ENCODE results near the gene CDK13.

The CDK13 gene

DNA sequence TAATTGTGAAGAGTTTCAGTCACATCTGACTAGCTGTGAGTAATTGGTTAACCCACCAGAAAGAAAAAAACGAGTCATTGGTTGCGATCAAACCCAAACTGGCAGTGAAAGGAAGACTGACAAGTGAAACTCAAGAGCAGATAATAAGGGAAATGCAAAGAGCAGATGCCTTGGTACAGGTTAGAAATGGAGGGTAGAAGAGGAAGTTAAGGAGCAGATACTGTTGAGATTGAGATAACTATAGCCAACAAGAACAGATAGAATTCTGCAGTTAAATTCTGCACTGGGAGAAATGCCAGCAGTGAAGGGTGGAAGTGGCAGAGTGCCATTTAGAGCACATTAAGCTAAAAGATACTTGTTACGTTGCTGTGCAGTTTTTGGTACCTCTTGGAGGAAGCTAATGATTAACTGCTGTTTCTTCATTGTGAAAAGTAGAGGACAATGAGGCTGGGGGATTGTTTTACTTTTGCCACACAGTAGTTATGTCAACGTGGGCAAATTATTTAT lies 65.8 kb downstream of the CDK13 start:
- no peak for DNase-seq

DNA sequence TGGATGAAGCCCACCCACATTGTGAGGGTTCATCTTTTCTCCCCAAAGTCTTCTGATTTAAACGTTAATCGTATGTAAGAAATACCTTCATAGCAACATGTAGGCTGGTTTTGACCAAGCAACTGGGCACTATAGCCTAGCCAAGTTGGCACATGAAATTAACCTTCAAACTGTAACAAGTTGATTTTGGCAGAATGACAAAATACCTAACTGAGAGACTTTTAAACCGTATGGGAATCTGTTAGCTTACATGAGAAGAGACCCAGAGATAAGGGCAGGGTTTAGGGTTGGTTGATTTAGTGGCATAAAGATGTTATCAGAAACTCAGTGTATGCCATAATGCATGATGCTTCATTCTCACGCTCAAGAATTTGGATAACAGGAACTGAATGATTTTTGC lies 69.5 kb downstream of the CDK13 start:
- no peak for DNase-seq

DNA sequence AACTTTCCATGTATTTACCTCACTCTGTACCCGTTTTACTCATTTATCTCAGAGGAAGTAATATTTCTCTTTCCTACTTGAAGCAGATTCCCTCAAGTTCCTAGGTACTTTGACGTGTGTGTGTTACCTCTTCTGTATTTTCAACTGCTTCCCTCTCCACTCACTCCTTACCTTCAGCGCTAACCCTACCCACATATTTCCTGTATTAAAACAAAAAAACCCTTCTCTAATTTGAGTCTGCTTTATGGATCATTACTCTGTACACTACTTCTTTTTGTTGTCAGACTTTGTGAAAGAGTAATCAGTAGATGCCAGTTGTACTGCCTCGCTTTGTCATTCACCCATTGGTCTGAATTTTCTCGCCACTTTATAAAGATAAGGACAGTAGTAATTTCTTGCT lies 74.0 kb downstream of the CDK13 start:
- DNase-seq = no peak

DNA sequence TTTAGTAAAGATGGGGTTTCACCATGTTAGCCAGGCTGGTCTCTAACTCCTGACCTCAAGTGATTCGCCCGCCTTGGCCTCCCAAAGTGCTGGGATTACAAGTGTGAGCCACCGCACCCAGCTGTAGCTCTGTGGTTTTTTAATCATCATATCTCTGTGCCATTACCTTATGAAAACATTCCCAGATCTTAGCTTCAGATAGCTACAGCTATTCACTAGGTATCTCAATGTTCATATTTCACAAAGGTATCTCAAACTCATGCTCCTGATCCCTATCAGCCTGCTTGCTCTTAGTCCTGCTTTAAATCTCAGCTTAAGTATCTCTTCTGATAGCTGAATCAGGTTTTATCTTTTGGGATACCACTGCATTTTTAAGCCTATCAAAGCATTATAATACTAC lies 74.8 kb downstream of the CDK13 start:
- no peak for DNase-seq

DNA sequence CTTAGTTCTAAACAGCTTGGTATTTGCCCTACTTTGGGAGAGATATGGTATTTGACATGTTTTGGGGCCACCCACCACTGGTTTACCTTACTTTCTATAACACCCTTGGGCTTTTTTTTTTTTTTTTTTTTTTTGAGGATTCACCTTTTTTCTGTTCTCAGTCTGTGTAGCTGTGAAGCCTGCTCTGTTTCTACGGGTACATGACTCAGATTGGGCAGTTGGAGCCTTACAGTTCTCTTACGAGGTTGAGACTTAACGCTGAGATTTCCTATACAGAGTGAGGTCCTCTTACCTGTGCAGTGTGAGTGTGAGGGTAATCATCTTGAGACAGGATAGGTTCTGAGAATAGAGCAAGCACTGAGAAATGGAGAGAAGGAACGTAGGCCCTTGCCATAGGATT lies 77.5 kb downstream of the CDK13 start:
- DNase-seq = no peak

DNA sequence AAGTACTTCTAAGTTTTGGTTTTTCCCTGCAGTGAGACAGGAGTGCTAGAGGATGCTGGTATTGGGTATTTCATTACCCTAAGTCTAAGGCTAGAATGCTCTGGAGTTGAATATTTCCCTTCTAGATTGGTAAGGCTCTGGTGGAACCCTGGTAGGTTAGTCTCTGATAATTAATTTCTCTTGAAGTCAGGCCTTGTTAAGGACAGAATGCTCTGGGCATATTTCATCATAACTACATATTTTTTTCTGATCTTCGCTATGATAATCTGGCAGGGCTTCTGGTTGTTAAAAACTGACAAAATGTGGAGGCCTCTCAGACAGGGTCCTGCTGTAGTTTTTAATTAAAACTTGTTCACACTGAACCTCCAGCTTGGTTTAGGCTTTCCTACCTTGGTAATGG lies 83.8 kb downstream of the CDK13 start:
- DNase-seq = no peak

DNA sequence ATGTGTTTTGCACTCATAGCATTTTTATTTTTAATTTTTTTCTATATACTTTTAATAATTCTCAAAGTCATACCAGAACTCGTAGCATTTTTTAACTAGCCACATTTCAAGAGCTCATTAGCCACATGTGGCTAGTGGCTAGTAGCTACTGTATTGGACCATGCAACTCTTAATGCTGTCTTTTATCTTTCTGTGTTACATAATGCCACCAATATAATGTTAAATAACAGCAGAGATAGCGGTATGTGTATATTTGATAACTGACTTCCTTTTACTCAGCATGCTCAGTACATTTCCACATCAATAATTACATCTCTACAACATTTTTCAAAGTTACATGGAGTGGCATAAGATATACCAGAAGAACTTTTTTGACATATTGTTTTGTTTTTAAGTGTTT lies 91.4 kb downstream of the CDK13 start:
- DNase-seq = no peak

DNA sequence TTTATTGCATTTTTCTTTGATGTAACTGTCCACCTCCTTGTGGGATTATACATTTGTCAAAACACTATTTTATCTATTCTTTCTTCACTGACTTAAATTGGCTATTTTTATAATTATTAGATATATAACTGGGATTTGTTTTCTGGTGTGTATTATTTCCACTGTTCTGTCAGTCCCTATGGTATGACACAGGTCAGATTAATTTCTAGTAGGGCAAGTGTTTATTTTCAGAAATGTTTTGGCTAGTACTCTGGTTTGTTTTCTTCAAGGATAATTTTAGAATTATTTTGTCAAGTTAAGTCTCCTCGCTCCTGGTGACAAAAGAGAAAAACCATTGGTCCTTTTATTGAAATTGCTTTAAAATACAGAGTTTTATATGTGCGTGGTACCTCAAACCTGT lies 93.1 kb downstream of the CDK13 start:
- DNase-seq = no peak

DNA sequence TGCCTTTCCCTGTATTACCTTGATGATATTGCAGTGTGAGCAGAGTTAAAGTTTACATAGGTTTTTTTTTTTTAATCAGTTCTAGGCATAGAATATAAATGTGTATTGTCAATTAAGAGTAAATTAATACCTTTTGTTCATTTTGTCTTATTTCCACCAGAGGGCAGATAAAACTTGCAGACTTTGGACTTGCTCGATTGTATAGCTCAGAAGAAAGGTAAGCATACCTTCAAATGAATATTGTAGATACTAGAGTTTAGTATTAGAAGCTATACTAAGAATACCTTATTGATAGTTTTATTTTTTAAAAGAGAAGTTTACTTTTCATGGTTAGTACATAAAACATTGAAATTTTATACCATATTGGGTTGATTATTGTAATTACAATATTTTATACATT lies 97.6 kb downstream of the CDK13 start:
- no peak for DNase-seq

DNA sequence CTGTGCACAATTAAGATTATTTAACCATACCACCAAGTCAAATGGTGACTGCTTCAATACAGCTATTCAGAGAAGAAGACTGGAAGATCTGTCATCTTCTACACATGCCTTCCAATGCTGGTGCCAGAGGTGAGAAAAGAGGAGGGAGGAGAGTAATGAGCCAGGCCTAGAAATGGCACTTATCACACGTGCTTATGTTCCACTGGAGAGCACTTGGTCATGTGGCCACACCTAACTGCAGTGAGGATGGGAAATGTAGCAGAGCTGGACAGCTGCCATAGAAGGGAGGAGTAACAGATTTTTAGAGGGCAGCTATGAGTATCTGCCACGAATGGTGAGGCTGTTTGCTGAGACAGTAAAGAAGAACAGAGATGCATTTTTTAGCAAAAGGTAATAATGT lies 107.2 kb downstream of the CDK13 start:
- DNase-seq = no peak

DNA sequence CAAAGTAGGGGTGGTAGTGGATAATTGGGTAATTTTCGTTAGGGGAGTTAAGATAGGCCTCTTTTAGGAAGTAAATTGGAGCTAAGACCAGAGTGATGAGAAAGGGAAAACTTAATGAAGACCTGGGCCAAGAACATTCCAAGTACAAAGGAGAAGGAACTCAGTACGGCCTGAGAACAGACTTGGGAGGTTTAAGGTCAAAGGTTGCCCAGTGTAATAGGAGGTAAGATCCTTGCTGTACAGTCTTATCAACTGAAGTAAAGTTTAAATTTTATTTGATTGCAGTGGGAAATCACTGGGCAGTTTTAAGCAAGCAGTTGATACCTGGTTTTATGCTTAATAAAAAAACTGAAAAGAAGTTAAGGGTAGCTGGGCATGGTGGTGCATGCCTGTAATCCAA lies 108.0 kb downstream of the CDK13 start:
- no peak for DNase-seq

DNA sequence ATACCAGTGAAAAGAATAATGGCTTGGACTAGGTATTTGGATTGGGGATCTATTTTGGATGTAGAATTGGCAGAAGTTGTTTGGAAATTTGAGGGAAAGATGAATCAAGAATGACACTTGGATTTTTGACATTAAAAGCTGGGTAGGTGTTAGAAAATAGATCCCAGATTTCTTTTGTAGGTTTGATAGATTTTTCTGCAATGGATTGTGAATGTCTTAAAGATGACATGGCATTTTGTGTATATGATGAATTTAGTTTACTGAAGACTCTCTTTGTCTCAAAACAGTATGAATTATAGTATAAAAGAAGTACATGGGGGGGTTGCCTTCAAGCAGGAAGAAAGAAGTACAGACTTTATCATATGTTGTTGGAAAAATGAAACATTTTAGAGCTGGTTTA lies 108.6 kb downstream of the CDK13 start:
- no peak for DNase-seq

DNA sequence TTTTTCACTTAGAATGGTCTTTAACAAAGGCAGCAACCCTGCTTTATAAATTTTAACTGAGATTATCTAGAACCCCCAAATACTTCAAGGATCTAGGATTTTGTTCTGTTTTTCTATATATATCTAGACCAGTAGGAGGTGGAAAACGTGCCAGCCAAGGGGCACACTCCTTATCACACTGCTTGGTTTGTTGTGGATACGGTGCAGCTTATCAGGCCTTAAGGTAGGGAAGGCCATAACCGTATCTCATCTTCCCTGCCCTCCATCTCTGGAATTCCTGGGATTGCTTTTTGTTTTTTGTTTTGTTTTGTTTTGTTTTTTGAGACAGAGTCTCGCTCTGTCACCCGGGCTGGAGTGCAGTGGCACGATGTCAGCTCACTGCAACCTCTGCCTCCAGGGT lies 109.0 kb downstream of the CDK13 start:
- DNase-seq = no peak

DNA sequence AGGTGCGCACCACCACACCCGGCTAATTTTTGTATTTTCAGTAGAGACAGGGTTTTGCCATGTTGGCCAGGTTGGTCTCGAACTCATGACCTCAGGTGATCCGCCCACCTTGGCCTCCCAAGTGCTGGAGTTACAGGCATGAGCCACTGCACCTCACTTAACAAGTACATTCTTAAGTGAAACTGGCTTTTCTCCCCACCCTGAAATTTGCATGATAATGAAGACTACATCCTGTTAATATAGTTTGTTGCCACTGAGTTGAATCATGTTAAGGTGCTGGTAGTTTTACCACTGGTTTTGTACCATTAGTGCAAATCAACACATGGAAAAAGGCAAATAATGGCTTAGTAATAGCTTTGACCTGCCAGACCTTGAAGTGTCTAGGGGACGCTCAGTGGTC lies 122.2 kb downstream of the CDK13 start:
- no peak for DNase-seq

DNA sequence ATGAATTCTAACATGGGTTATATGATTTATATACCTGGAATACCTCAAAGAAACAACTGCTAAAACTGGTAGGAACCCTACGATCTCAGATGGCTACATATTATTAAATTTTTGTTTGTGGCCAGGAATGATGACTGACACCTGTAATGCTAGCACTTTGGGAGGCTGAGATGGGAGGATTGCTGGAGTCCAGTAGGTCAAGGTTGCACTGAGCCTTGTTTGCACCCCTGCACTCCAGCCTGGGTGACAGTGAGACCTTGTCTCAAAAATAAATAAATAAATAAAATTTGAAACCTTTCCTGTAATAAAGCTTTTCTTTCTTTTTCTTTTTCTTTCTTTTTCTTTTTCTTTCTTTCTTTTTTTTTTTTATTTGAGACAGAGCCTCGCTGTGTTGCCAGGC lies 123.2 kb downstream of the CDK13 start:
- DNase-seq = no peak

DNA sequence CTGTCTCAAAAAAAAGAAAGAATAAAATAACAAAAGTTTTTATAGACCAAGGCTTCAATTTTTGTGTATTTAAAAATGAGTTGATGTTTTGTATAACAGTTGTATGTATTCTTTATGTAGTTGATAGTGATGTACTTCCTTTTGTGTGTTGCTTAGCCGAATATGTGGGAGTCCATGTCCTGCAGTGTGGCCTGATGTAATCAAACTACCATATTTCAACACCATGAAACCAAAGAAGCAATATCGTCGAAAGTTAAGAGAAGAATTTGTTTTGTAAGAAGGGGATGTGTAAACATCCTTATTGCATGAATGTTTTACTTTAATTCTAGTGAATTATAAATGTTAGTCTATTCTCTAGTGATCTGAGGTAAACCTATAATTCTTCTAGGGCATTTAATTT lies 127.8 kb downstream of the CDK13 start:
- no peak for DNase-seq

DNA sequence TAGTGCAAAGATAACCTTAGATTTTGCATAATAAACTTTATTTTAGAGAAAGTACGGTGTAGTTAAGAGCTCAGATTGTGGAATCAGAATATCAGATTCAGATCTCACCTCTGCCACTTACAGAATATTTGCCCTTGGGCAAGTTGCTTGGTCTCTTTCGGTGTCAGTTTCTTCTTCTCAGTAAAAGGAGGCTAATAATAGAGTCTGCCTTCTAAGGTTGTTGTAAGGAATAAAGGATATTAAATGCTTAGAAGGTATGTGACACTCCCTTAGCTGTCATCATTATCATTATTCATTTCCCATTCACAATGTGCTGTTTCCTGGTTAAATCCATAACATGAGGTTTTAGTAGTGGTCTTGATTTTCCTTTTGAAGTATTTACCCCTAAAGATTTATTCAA lies 142.1 kb downstream of the CDK13 start:
- no peak for DNase-seq

DNA sequence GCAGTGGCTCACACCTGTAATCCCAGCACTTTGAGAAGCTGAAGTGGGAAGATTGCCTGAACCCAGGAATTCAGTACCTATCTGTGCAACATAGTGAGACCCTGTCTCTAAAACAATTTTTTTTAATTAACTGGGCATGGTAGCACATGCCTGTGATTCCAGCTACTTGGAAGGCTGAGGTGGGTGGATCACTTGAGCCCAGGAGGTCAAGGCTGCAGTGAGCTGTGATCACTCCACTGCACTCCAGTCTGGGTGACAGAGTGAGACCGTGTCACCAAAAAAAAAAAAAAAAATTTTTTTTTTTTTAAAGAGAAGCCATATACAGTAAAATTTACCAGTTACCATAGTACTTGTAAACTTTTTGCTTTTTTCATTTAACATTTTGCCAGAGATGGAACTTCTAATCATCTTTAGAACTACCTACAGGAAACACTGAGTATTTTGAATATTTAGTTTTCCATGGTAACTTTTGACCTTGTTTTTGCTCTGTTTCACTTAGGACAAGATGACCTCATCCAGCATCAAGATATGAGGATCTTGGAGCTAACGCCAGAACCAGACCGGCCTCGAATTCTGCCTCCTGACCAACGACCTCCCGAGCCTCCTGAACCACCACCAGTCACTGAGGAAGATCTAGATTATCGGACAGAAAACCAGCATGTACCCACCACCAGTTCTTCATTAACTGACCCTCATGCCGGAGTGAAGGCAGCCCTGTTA lies 143.7 kb downstream of the CDK13 start:
- no peak for DNase-seq

DNA sequence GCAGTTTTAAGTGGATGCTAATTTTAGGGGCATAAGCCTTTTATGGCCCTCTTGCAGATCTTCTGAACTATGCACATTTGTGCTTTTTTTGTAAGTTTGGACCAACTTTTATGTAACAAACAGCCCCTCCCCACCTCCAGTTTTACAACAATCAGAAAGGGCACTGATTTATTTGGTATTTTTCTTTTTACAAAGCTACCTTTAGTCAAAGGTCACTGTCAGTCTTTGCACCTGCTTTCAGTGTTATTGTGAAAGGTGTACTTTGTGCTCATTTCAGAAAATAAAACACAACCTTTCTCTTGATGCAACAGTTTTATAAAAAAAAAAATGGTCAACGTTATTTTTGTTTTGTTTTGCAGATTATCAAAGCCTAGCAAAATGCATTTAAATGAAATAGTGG lies 145.2 kb downstream of the CDK13 start:
- DNase-seq = no peak

DNA sequence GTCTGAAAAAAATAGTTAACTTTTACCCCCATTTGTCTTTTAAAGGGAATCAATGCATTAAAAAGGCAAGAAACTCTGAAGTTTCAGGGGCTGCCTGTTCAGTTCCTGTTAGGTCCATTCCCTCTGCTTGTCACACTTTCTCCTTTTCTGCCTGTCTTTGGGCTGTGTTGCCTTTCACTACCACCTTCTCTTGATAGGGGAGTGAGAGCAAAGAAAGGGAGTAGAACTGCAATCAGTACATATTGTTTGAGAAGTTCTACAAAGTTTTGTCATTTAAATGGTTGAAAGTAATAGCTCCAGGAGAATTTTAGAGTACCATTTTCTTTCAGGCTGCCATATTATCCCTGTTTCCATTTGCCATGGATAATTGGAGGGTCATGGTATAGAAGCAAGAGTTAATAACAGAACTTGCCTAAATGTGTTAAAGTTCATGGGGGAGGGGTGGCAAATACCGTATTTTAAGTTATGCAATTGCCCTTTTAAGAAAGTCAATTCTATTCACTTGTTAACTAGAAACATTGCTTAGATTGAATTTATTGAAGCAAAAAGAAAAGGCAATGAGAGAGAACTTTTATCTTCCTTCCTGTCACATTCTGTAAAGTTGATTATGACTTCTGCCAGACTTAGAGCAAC lies 145.8 kb downstream of the CDK13 start:
- DNase-seq = no peak

DNA sequence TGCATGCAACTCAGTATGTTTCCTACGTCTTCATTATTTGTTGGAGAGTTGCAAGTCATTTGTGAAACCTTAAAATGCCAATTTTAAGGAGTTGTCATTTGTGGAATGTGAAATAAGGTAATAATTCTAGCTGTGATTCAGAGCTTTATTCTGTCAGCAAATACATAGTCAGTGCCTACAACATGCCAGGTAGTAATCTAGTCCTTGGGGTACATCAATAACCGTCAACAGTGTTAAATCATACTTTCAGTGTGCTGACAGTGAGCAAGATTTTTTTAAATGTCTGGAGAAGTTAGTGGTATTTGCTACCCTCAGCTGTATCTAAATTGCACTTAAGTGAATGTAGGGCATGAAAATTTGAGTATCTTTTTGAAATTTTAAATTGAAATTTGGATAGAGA lies 147.7 kb downstream of the CDK13 start:
- no peak for DNase-seq

DNA sequence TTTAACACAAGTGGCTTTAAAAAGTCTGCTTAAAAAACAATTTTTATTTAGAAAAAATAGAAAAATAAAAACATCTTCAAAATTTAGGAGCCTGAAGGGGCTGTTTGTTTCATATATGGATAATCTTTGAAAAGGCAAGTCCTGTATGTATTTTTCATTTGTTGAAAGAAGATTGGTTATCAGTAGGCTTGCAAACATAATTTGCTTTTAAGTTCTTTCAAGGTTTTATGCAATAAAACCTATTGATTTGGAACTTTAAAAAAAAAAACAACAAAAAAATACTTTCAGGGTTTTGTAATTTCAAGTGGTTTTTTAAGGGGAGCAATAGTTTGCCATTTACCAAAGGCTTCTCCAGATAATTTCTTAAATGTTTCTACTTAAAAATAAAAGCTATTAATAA lies 148.8 kb downstream of the CDK13 start:
- no peak for DNase-seq

DNA sequence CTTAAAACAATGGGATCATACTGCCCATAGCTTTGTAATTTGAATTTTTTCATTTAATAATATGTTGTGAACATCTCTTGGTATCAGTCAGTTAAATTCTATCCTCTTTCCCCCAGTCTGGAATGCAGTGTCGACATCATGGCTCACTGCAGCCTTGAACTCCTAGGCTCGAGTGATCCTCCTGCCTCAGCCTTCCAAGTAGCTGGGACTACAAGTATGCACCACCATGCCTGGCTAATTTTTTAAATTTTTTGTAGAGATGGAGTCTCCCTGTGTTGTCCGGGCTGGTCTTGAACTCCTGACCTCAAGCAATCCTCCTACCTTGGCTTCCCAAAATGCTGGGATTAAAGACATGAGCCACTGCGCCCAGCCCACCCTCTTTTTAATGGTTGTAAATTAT lies 149.8 kb downstream of the CDK13 start:
- no peak for DNase-seq

DNA sequence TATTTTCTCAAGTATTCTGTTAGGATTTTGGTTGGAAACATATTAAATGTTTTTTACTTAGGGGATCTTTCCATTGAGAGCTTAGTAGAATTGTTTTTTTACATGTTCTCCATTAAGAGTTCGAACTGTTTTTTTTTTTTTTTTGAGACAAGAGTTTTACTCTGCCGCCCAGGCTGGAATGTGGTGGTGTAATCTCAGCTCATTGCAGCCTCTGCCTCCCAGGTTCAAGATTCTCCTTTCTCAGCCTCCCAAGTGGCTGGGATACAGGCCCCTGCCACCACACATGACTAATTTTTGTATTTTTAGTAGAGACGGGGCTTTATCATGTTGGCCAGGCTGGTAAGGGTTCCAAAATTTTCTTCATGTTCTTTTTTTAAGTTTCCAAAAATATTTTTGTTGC lies 151.1 kb downstream of the CDK13 start:
- DNase-seq = no peak

DNA sequence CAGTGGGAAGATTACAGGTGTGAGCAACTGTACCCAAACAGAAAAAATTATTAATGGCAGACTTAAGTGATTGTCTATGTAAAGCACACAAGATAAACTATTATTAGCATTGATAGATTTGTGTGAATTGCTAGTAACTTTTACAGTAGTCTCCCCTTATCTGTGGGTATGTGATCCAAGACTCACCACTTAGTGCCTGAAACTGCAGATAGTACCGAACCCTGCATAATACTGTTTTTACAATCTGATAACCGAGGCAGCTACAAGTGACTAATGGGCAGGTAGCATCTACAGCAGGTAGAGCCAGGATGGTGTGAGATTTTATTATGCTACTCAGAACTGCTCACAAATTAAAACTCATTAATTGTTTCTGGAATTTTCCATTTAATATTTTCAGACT lies 152.8 kb downstream of the CDK13 start:
- DNase-seq = no peak
